GM12865 (cell line): Measurements from ENCODE around the gene ADM5.

Source experiments
- DNase-seq: peaks from one replicate; pipeline ENCODE4 v3.0.0; 2010; ENCODE audit warnings: low read depth
- H3K4me3 ChIP-seq: 2 replicates; pipeline ENCODE4 v1.5.1; 2011; ENCODE audit warnings: mild to moderate bottlenecking, low read depth, low read length, control low read depth
- TF ChIP-seq, protein P1 (sequence below): IDR thresholded peaks from 2 replicates; pipeline ENCODE4 v1.5.1; 2011; ENCODE audit warnings: low read length, control low read depth, low read depth, inconsistent platforms; ENCODE audit not compliant: insufficient read depth; ENCODE audit errors: missing control alignments

ADM5 gene

DNA sequence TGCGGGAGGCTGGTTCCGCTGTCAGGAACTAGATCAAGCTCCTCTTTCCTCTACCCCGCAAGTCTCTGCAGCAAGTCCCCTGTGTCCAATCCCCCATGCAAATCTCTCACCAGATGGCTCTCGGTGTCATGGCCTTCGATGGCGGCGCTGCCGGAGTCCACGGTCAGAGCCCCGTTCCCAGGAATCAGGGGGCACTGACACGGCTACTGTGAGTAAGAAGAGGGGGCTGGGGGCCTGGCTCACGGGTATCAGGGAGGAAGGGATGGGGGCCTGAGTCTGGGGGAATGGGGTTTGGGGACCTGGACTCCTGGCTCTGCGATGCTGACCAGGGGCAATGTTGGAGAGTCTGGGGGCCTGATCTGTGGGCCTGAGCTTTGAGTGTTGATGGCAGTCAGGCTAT lies 43.4 kb upstream of the ADM5 start:
- TF ChIP-seq, protein P1, sequence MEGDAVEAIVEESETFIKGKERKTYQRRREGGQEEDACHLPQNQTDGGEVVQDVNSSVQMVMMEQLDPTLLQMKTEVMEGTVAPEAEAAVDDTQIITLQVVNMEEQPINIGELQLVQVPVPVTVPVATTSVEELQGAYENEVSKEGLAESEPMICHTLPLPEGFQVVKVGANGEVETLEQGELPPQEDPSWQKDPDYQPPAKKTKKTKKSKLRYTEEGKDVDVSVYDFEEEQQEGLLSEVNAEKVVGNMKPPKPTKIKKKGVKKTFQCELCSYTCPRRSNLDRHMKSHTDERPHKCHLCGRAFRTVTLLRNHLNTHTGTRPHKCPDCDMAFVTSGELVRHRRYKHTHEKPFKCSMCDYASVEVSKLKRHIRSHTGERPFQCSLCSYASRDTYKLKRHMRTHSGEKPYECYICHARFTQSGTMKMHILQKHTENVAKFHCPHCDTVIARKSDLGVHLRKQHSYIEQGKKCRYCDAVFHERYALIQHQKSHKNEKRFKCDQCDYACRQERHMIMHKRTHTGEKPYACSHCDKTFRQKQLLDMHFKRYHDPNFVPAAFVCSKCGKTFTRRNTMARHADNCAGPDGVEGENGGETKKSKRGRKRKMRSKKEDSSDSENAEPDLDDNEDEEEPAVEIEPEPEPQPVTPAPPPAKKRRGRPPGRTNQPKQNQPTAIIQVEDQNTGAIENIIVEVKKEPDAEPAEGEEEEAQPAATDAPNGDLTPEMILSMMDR = no peak
- DNase-seq = no peak
- no peak overlapping the region for H3K4me3 ChIP-seq

DNA sequence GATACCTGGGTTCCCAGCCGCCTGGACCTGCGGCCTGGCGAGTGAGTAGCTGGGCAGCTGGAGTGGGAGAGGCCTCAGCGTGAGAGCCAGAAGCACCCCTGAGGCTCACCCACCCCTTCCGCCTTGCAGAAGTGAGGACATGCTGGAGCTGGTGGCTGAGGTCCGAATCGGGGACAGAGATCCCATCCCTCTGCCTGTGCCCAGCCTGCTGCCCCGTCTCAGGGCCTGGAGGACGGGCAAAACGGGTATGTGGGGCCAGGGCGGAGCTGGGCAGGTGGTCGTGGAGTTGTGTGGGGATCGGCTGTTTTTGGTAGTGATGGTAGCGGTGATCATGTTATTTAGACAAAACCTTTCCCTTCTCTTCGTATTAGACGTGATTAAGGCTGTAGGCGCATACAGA lies 42.8 kb upstream of the ADM5 start:
- TF ChIP-seq, protein P1 = no peak
- no peak overlapping the region for H3K4me3 ChIP-seq
- DNase-seq = no peak

DNA sequence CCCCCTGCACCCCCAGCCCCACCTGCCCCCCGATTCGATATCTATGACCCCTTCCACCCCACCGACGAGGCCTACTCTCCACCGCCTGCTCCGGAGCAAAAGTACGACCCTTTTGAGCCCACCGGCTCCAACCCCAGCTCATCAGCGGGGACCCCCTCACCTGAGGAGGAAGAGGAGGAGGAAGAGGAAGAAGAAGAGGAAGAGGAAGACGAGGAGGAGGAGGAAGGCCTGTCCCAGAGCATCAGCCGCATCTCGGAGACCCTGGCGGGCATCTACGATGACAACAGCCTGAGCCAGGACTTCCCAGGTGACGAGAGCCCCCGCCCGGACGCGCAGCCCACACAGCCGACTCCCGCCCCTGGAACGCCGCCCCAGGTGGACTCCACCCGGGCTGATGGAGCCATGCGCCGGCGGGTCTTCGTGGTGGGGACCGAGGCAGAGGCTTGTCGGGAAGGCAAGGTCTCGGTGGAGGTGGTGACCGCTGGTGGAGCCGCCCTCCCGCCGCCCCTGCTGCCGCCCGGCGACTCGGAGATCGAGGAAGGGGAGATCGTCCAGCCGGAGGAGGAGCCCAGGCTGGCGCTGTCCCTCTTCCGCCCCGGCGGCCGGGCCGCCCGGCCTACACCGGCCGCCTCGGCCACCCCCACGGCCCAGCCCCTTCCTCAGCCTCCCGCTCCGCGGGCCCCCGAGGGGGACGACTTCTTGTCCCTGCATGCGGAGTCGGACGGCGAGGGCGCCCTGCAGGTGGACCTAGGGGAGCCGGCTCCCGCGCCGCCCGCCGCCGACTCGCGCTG lies 38.2 kb upstream of the ADM5 start:
- TF ChIP-seq, protein P1 = no peak
- no peak for DNase-seq
- no peak overlapping the region for H3K4me3 ChIP-seq

DNA sequence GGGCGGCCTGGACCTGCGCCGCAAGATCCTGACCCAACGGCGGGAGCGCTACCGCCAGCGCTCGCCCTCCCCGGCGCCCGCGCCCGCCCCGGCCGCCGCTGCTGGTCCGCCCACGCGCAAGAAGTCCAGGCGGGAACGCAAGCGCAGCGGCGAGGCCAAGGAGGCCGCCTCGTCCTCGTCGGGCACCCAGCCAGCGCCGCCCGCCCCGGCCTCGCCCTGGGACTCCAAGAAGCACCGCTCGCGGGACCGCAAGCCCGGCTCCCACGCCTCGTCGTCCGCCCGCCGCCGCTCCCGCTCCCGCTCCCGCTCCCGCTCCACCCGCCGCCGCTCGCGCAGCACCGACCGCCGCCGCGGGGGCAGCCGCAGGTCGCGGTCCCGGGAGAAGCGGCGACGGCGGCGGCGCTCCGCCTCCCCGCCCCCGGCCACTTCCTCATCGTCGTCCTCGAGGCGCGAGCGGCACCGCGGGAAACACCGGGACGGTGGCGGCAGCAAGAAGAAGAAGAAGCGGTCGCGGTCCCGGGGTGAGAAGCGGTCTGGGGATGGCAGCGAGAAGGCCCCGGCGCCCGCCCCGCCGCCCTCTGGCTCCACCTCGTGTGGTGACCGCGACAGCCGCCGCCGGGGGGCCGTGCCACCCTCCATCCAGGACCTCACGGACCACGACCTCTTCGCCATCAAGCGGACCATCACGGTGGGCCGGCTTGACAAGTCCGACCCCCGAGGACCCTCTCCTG lies 37.4 kb upstream of the ADM5 start:
- DNase-seq = no peak
- TF ChIP-seq, protein P1 = no peak
- no peak overlapping the region for H3K4me3 ChIP-seq

DNA sequence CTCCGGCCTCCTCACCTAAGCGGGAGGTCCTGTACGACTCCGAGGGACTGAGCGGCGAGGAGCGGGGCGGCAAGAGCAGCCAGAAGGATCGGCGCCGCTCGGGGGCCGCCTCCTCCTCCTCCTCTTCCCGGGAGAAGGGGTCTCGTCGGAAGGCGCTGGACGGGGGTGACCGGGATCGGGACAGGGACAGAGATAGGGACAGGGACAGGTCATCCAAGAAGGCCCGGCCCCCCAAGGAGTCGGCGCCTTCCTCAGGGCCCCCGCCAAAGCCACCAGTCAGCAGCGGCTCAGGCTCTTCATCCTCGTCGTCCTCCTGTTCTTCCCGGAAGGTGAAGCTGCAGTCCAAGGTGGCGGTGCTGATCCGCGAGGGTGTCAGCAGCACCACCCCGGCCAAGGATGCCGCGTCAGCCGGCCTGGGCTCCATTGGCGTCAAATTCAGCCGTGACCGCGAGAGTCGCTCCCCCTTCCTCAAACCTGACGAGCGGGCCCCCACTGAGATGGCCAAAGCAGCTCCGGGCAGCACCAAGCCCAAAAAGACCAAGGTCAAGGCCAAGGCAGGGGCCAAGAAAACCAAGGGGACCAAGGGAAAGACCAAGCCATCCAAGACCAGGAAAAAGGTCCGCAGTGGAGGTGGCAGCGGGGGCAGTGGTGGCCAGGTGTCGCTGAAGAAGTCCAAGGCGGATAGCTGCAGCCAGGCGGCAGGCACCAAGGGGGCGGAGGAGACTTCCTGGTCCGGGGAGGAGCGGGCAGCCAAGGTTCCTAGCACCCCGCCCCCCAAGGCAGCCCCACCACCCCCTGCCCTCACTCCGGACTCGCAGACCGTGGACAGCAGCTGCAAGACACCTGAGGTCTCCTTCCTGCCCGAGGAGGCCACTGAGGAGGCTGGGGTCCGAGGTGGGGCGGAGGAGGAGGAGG lies 36.6 kb upstream of the ADM5 start:
- TF ChIP-seq, protein P1 = no peak
- no peak for DNase-seq
- H3K4me3 ChIP-seq = no peak overlapping the region

DNA sequence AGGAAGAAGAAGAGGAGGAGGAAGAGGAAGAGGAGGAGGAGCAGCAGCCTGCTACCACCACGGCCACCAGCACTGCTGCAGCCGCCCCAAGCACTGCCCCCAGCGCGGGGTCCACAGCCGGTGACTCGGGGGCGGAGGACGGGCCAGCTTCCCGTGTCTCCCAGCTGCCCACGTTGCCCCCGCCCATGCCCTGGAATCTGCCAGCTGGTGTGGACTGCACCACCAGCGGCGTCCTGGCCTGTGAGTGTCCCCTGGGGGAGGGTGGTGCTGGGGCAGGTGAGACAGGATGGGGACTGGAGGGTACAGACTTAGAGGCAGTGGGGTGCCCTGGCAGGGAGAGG lies 36.0 kb upstream of the ADM5 start:
- H3K4me3 ChIP-seq = no peak overlapping the region
- TF ChIP-seq, protein P1 = no peak
- DNase-seq = no peak
